ENCODE results near the gene GFPT1.
A peak's percentile ranks its signal among the peaks of the same experiment; 100 is the strongest.

GFPT1 gene

GRCh38 chr2:69315160-69315761, 71.8 kb downstream of the GFPT1 start:
- ATAC-seq: no peak

- ATAC-seq: no peak
Observed at GRCh38 chr2:69311024-69311416, 76.0 kb downstream of the GFPT1 start.

GRCh38 chr2:69310111-69311023, 76.7 kb downstream of the GFPT1 start:
- no peak for ATAC-seq

- ATAC-seq: no peak
Observed at GRCh38 chr2:69309351-69310110, 77.5 kb downstream of the GFPT1 start.

GRCh38 chr2:69308338-69308737, 78.7 kb downstream of the GFPT1 start:
- ATAC-seq: no peak

GRCh38 chr2:69307579-69308064, 79.4 kb downstream of the GFPT1 start:
- no peak for ATAC-seq

- peak; percentile 83 to 85 for ATAC-seq
Observed at GRCh38 chr2:69306822-69307578, 80.0 kb downstream of the GFPT1 start.

- ATAC-seq: no peak
Observed at GRCh38 chr2:69306393-69306821, 80.6 kb downstream of the GFPT1 start.

GRCh38 chr2:69305712-69306392, 81.2 kb downstream of the GFPT1 start:
- no peak for ATAC-seq

GRCh38 chr2:69305166-69305565, 81.9 kb downstream of the GFPT1 start:
- no peak for ATAC-seq

- ATAC-seq: no peak
Observed at GRCh38 chr2:69304656-69305055, 82.4 kb downstream of the GFPT1 start.

GRCh38 chr2:69300650-69301049, 86.4 kb downstream of the GFPT1 start:
- ATAC-seq: no peak

- ATAC-seq: no peak
Observed at GRCh38 chr2:69299772-69300516, 87.1 kb downstream of the GFPT1 start.

GRCh38 chr2:69298862-69299261, 88.2 kb downstream of the GFPT1 start:
- ATAC-seq: no peak

- no peak for ATAC-seq
Observed at GRCh38 chr2:69298261-69298660, 88.8 kb downstream of the GFPT1 start.

GRCh38 chr2:69297216-69297615, 89.8 kb downstream of the GFPT1 start:
- no peak for ATAC-seq

GRCh38 chr2:69296421-69296820, 90.6 kb downstream of the GFPT1 start:
- ATAC-seq: no peak

- ATAC-seq: no peak
Observed at GRCh38 chr2:69292256-69292655, 94.8 kb downstream of the GFPT1 start.

- ATAC-seq: no peak
Observed at GRCh38 chr2:69291721-69292120, 95.3 kb downstream of the GFPT1 start.

GRCh38 chr2:69291004-69291650, 95.9 kb downstream of the GFPT1 start:
- no peak for ATAC-seq

GRCh38 chr2:69288429-69288828, 98.6 kb downstream of the GFPT1 start:
- no peak for ATAC-seq

All from activated CD4-positive, CD25-positive, alpha-beta regulatory T cell treated with anti-CD3 and anti-CD28 coated beads, Interleukin-2, amount 50 U/mL, for 24 hours (primary cell).